Activated CD8-positive, alpha-beta memory T cell treated with anti-CD3 and anti-CD28 coated beads, Interleukin-2, amount 50 U/mL, for 1 hour (primary cell): Measurements from ENCODE around the gene XXYLT1.
"Not testable (repeated sequence)": the region's sequence is repeated elsewhere in the genome, so short reads cannot be mapped to it uniquely, and the experiment has no call there.

Source experiments
- DNase-seq: peaks from one replicate; pipeline ENCODE4 v3.0.0-alpha.2; 2020; ENCODE audit errors: extremely low read depth

The XXYLT1 gene

DNA sequence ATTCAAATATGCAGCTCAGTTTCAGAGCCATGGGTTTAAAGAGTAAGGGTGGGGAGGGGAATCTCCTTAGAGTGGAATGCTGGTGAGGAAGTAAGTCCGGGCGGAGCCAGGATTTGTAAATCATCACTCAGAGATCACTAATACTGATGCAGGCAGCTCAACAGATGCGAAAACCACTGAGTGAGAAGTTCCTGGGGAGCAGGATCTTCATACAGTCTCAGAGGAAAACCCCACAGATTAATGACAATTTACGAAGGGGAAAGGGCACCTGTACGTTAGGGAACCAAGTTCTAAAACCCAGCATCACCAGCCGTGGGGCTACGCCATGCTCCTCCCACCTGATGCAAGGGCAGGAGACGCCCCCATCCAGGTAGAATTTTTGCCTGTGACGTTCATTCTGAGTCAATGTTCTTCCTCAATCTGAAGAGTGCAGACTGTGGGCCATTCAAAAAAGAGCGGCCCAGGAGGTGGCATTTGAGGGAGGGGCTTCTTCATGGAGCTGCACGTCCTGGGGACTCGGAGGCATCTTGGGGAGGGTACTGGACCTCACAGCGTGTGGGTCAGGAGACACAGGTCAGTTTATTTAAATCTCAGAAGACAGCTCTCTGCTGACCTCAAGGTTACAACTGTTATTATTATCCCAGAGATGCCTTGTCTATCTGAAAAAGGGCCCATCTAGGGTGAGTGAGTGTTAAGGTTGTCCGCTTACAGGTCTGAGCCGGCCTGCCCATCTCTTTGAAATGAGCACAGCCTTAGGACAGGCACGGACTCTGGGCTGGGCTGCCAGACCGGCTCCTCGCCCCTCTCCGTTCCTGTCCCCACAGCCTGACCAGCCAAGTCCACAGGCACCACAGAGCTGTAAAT, 228.0 kb downstream of the XXYLT1 start:
- no peak for DNase-seq

DNA sequence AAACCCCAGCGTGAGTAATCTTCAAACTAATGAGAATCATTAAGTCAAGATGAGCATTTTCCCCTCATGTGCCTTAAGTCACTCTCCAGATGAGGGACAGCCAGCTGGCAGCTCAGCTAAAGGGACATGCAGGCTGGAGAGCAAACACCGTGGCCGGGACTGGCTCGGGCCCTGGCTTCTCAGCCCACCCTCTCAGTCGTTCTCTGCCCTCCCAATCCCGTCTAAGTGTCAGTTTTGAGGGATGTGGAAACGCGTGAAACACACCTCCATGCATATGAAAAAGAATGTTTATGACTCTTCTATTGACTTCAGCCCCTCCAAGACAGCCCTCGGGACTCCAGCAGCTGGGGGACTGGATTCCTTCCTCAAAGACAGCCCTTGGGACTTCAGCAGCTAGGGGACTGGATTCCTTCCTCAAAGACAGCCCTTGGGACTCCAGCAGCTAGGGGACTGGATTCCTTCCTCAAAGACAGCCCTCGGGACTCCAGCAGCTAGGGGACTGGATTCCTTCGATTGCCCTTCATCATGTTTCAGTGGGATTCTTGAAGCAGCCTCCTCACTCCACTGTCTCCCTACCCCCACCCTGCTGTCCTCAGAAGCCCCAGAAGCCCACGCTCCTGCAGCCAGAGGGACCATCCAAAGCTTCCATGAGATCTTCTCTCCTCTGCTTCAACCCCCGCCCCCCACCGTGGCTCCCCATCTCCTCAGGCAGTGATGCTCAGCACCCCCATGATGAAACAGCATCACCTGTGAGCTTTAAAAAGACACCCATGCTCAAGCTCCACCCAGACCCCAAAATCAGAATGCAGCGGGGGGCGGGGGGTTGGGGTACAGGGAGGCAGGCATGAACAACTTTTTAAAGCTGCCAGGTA, 228.9 kb downstream of the XXYLT1 start:
- DNase-seq: no peak

DNA sequence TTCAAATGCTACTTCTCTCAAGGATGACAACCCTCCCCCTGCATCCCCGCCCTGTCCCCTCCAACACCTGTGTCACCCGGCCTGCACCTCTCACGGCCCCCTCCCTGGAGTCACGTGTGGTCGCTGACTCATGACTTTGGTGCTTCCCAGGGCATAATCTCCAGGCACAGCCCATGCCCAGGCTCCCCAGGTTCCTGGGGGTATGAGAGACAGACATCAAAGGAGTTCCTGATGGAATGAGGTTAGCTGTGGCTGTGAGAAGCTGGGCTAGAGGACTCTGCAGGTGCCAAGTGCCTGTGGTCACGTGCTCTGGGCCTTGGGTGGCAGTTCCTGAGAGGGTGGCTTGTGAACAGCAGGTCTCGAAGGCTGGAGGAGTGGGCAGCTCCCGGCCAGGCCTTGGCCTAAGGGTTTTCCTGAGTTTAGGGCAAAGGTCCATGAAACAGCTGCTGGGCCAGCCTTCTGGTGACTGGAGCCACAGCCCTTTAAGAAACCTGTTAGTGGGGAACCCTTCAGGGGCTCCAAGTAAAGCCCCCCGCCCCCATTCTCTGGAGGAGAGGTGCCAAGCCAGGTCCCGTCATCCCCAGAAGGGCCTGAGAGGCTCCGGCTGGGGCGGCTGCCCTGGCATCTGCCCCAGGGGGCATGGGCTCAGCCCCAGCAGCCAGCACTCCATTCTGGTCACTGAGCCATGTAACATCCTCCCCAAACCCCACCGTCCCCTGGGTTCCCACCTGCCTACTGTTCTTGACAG, 230.0 kb downstream of the XXYLT1 start:
- DNase-seq: no peak

- DNase-seq: no peak
Measured at GRCh38 chr3:195040094-195040493, 230.9 kb downstream of the XXYLT1 start.

DNA sequence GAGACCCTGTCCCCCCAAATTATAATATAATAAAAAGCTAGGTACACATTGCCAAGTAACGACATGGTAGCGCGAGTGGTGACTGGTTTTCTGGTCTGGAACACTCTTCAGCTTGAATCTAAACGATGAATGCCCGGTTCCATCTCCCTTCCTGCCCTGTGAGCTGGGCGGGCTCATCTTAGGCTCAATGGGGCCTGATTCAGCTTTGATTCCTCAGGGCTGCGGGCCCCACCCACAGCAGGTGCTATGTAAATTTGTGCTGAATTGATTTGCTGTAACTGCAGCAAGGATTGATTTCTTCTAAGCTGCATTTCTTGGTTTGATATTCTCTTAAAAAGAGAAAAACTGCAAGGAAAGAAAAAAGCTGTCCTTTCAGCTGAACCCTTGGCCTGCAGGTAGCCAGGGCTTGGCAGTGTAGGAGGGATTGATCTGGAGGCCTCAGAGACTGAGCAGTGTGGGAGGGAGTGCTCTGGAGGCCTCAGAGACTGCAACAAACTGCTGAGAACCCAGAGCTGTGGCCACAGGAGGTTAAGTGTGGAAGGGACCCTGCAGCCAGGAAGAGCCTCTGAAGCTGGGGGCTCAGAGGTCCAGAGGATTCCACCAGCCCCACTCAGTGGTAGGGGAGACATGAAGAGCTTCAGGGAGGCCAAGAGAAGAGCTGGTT, 231.6 kb downstream of the XXYLT1 start:
- DNase-seq: no peak

DNA sequence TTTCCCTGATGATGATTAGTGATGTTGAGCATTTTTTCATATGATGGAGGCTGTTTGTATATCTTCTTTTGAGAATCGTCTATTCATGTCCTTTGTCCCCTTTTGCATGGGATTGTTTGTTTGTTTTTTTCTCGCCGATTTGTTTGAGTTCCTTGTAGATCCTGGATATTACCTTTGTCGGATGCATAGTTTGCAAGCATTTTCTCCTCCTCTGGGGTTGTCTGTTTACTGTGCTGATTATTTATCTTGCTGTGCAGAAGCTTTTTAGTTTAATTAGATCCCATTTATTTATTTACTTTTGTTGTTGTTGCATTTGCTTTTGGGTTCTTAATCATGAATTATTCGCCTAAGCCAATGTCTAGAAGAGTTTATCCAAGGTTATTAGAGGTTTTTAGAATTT, 232.8 kb downstream of the XXYLT1 start:
- DNase-seq: no peak

DNA sequence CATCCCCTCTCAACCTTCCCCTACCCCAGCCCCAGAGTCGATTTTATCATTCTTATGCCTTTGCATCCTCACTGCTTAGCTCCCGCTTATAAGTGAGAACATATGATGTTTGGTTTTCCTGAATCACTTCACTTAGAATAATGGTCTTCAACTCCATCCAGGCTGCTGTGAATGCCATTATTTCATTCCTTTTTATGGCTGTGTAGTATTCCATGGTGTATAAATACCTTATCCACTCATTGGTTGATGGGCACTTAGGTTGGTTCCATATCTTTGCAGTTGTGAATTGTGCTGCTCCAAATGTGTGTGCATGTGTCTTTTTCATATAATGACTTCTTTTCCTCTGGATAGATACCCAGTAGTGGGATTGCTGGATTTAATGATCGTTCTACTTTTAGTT, 233.4 kb downstream of the XXYLT1 start:
- DNase-seq: not testable (repeated sequence)

GRCh38 chr3:195036974-195037373, 234.0 kb downstream of the XXYLT1 start:
- DNase-seq: no peak

DNA sequence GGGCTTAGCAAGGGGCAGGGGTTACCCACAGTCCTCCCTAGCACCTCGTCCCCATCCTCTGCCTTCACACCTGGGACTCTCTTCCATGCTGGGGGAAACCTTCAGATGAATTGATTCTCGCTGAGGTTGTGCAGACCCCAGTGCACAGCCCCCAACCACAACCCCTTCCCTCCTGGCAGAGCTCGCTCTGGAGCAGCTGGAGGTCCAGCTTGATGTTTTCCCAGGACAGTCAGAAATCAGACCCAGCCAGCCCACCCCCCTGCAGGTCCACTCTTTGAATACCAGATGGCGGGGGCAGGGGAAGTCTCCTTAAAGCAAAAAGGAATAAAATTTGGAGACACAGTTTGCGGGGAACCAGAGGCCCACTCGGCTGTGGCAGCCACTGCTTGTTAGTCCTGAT, 234.4 kb downstream of the XXYLT1 start:
- DNase-seq: no peak

- DNase-seq: no peak
Measured at GRCh38 chr3:195036203-195036505, 234.8 kb downstream of the XXYLT1 start.

- no peak for DNase-seq
Measured at GRCh38 chr3:195035345-195036202, 235.4 kb downstream of the XXYLT1 start.

GRCh38 chr3:195034541-195034940, 236.4 kb downstream of the XXYLT1 start:
- no peak for DNase-seq

DNA sequence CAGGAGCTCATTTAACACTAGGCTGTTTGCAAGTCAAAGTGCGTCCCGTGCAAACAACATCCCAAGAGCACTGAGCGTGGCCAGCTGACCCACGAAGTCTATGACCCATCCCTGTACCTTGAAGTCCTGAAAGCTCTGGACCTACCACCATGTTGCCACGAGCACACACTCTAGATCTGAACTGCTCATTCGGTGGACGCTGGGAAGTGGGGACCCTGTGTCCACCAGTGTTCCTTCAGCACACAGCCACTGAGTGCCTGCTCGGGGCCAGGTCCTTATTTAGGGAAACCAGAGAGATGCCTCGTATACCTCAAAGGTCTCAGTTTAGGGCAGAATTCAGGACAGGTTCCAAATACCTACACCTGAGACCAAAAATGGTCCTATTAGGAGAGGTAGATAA, 236.9 kb downstream of the XXYLT1 start:
- no peak for DNase-seq

- DNase-seq: no peak
Measured at GRCh38 chr3:195033531-195034091, 237.3 kb downstream of the XXYLT1 start.

GRCh38 chr3:195032955-195033354, 238.0 kb downstream of the XXYLT1 start:
- no peak for DNase-seq

GRCh38 chr3:195032106-195032759, 238.7 kb downstream of the XXYLT1 start:
- no peak for DNase-seq

- DNase-seq: no peak
Measured at GRCh38 chr3:195031574-195032003, 239.4 kb downstream of the XXYLT1 start.

DNA sequence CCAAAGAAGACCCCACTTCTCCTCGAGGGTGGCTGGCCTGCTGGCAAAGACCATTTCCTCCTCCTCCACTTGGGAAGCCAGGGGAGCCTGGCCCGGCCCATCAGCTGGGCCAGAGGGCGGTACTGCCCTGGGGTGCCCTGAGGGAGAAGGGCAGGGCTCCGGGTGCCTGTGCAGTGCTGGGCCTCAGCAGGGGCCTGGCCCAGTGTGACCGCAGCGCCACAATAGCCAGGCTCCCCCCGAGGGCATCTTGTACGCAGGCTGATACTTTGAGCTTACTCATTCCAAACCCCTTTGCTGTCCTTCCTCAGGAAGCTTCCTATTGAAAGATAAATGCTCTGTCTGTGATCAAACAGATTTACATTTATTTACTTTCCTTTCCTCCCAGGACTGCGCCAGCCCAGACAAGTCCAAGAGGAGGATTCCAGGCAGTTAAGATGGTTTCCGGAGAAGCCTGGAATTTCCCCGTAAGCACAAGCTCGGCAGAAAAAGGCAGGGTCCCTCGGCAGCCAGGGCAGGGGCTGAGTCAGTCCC, 240.1 kb downstream of the XXYLT1 start:
- DNase-seq: no peak

DNA sequence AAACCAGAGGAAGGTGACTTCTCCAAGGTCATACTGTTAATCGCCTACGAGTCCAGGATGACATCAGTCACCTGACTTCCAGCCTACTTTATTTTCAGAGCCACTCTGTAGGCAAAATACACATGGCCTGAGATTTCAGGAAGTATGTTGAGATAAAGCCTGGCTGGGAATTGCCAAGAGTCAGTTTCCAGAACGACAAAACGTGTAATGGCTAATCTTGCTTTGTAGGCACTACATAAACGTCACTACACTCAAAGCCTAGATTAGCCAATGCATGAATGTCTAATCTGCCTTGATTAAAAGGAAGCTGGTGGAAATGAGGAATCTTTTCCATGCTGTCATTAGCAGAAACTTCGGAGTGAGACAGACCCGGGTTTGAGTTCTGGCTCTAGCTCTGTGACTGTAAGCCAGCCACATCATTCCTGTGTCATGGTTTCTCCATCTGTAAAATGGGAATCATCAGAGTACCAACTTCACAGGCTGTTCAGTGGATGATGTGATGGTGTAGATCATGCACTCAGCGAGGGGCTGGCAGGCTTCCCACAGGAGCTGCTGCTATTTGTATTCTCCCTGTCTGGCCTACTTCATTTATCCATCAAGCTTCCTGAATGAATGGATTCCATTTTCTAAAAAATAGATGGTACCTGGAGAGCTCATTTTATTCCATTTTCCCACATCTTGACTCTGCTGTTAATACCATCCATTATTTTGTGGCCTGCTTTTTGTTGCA, 241.9 kb downstream of the XXYLT1 start:
- no peak for DNase-seq
